OCI-LY1 (cell line): Measurements from ENCODE around the gene INTS6.

ENCODE experiments used
- EZH2 ChIP-seq: fragments of 200-600 bp; sonication (generic), shearing (Covaris generic); IDR thresholded peaks from 2 replicates; pipeline ENCODE4 v1.8.0; 2017; ENCODE audit warnings: borderline replicate concordance, mixed run types, mild to moderate bottlenecking, antibody characterized with exemption, low read length, moderate library complexity, mixed read lengths
- TF ChIP-seq, protein P1 (sequence below): fragments of 200-600 bp; sonication (generic), shearing (Covaris generic); IDR thresholded peaks from 2 replicates; pipeline ENCODE4 v1.5.1; 2017; ENCODE audit warnings: mild to moderate bottlenecking, antibody characterized with exemption, low read length, moderate library complexity, mixed read lengths

DNA sequence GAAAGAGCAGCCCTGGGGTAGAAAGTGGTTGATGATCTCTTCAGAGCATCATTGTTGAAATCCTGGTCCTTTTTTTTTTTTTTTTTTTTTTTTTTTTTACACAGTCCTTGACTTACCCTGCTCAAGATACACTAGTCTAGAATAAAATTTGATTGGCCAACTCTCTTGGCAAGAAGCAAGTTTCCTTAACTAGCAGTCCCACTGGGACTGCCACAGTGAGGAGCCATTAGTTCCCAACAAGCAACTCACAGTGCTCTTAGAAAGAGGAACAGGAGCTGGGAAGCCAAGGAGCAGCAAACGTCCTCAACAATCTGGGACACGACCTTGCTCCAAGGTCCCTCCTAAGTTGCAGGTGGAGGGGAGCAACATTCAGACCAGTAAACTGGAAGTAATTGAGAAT, 47.9 kb upstream of the INTS6 start:
- TF ChIP-seq EZH2: no peak
- TF ChIP-seq, protein P1, sequence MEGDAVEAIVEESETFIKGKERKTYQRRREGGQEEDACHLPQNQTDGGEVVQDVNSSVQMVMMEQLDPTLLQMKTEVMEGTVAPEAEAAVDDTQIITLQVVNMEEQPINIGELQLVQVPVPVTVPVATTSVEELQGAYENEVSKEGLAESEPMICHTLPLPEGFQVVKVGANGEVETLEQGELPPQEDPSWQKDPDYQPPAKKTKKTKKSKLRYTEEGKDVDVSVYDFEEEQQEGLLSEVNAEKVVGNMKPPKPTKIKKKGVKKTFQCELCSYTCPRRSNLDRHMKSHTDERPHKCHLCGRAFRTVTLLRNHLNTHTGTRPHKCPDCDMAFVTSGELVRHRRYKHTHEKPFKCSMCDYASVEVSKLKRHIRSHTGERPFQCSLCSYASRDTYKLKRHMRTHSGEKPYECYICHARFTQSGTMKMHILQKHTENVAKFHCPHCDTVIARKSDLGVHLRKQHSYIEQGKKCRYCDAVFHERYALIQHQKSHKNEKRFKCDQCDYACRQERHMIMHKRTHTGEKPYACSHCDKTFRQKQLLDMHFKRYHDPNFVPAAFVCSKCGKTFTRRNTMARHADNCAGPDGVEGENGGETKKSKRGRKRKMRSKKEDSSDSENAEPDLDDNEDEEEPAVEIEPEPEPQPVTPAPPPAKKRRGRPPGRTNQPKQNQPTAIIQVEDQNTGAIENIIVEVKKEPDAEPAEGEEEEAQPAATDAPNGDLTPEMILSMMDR: no peak
